MM.1S (cell line): Measurements from ENCODE around the gene FAM222B.

Experiments
- DNase-seq: peaks from one replicate; pipeline ENCODE4 v3.0.0-alpha.2; 2015
- H2AFZ ChIP-seq: fragments of 300-600 bp; sonication (generic); 2 replicates; pipeline ENCODE4 v1.6.0; 2016; ENCODE audit warnings: antibody characterized with exemption, low read length
- H3F3A ChIP-seq: fragments of 300-600 bp; sonication (generic); 2 replicates; pipeline ENCODE4 v1.6.1; 2016; ENCODE audit warnings: mild to moderate bottlenecking, antibody characterized with exemption, low read length, moderate library complexity, mixed read lengths; ENCODE audit not compliant: insufficient read depth
- H3K27ac ChIP-seq: fragments of 300-600 bp; sonication (generic); 2 replicates; pipeline ENCODE4 v1.5.1; 2016; ENCODE audit warnings: mild to moderate bottlenecking, low read length
- H3K27me3 ChIP-seq: fragments of 300-600 bp; sonication (generic); replicated peaks from 2 replicates; pipeline ENCODE4 v1.6.0; 2016; ENCODE audit warnings: low read length; ENCODE audit not compliant: insufficient read depth
- H3K36me3 ChIP-seq: fragments of 300-600 bp; sonication (generic); replicated peaks from 2 replicates; pipeline ENCODE4 v1.6.1; 2016; ENCODE audit warnings: mild to moderate bottlenecking, low read length, mixed read lengths; ENCODE audit not compliant: insufficient read depth
- H3K4me1 ChIP-seq: fragments of 300-600 bp; sonication (generic); 2 replicates; pipeline ENCODE4 v1.6.1; 2016; ENCODE audit warnings: low read length, mixed read lengths
- H3K4me2 ChIP-seq: fragments of 300-600 bp; sonication (generic); 2 replicates; pipeline ENCODE4 v1.6.0; 2016; ENCODE audit warnings: low read depth, low read length
- H3K4me3 ChIP-seq: fragments of 300-600 bp; sonication (generic); 2 replicates; pipeline ENCODE4 v1.5.1; 2016; ENCODE audit warnings: low read length, mixed read lengths
- H3K79me2 ChIP-seq: fragments of 300-600 bp; sonication (generic); 2 replicates; pipeline ENCODE4 v1.6.1; 2016; ENCODE audit warnings: mixed run types, low read length, mixed read lengths
- H3K9ac ChIP-seq: fragments of 300-600 bp; sonication (generic); 2 replicates; pipeline ENCODE4 v1.6.1; 2016; ENCODE audit warnings: low read length, mixed read lengths
- H3K9me2 ChIP-seq: fragments of 300-600 bp; sonication (generic); replicated peaks from 2 replicates; pipeline ENCODE4 v1.6.1; 2016; ENCODE audit warnings: mild to moderate bottlenecking, low read length, mixed read lengths; ENCODE audit not compliant: insufficient read depth
- H3K9me3 ChIP-seq: fragments of 300-600 bp; sonication (generic); replicated peaks from 2 replicates; pipeline ENCODE4 v1.6.1; 2016; ENCODE audit warnings: mild to moderate bottlenecking, low read length, mixed read lengths; ENCODE audit not compliant: insufficient read depth
- H4K20me1 ChIP-seq: fragments of 300-600 bp; sonication (generic); 2 replicates; pipeline ENCODE4 v1.6.1; 2016; ENCODE audit warnings: mild to moderate bottlenecking, low read length, moderate library complexity, mixed read lengths; ENCODE audit not compliant: insufficient read depth
- CTCF ChIP-seq: fragments of 300-600 bp; sonication (generic); IDR thresholded peaks from 2 replicates; pipeline ENCODE4 v1.5.1; 2016; ENCODE audit warnings: antibody characterized with exemption, low read length, mixed read lengths
- EZH2 ChIP-seq: fragments of 300-600 bp; sonication (generic); optimal IDR thresholded peaks from 2 replicates; pipeline ENCODE3; 2017; ENCODE audit warnings: low read depth, mild to moderate bottlenecking, antibody characterized with exemption, low read length, mixed read lengths
- EZH2phosphoT487 ChIP-seq: fragments of 300-600 bp; sonication (generic); IDR thresholded peaks from 2 replicates; pipeline ENCODE4 v1.6.1; 2018; ENCODE audit warnings: antibody characterized with exemption, low read length

Gene FAM222B

GRCh38 chr17:28759256-28759865 lies 83.2 kb downstream of the FAM222B start:
- TF ChIP-seq CTCF (no peak), EZH2phosphoT487 (no peak), EZH2 (no peak)
- no peak overlapping the region for H3K27ac ChIP-seq
- no peak overlapping the region for H3K9ac ChIP-seq

GRCh38 chr17:28758411-28759121 lies 84.0 kb downstream of the FAM222B start:
- H3K27ac ChIP-seq: no peak overlapping the region
- no peaks in the 10 kb centered on the region for H3K9me2 ChIP-seq
- no peak overlapping the region for H3K4me3 ChIP-seq
- peaks cover 9% of the 10 kb centered on the region for H3F3A ChIP-seq
- H3K79me2 ChIP-seq: peaks cover 7% of the 10 kb centered on the region; the same call in 1 of the 2 replicates
- H4K20me1 ChIP-seq: no peaks in the 10 kb centered on the region
- H3K9ac ChIP-seq: no peak overlapping the region
- TF ChIP-seq CTCF (no peak), EZH2phosphoT487 (no peak), EZH2 (no peak)
- peaks cover 9% of the 10 kb centered on the region for H3K4me1 ChIP-seq
- H3K27me3 ChIP-seq: no peaks in the 10 kb centered on the region
- no peak for DNase-seq
- H3K4me2 ChIP-seq: no peak overlapping the region
- H3K9me3 ChIP-seq: no peaks in the 10 kb centered on the region
- no peaks in the 10 kb centered on the region for H3K36me3 ChIP-seq
- H2AFZ ChIP-seq: no peak overlapping the region

More at GRCh38 chr17:28759256-28759865, 83.2 kb downstream of the FAM222B start:
- no peaks in the 10 kb centered on the region for H3K27me3 ChIP-seq
- no peaks in the 10 kb centered on the region for H3K9me2 ChIP-seq
- no peak overlapping the region for H3K4me2 ChIP-seq
- H4K20me1 ChIP-seq: no peaks in the 10 kb centered on the region
- H2AFZ ChIP-seq: no peak overlapping the region
- H3F3A ChIP-seq: peaks cover 9% of the 10 kb centered on the region
- DNase-seq: no peak
- H3K36me3 ChIP-seq: no peaks in the 10 kb centered on the region
- H3K4me1 ChIP-seq: peaks cover 12% of the 10 kb centered on the region
- H3K79me2 ChIP-seq: peaks cover 7% of the 10 kb centered on the region; the same call in 1 of the 2 replicates
- no peaks in the 10 kb centered on the region for H3K9me3 ChIP-seq
- no peak overlapping the region for H3K4me3 ChIP-seq

GRCh38 chr17:28756049-28756804 lies 86.4 kb downstream of the FAM222B start:
- H3K27me3 ChIP-seq: no peaks in the 10 kb centered on the region
- H4K20me1 ChIP-seq: no peaks in the 10 kb centered on the region
- no peak overlapping the region for H3K27ac ChIP-seq
- no peak overlapping the region for H3K4me3 ChIP-seq
- H3K4me1 ChIP-seq: no peaks in the 10 kb centered on the region
- no peak overlapping the region for H2AFZ ChIP-seq
- H3K9ac ChIP-seq: no peak overlapping the region
- H3K79me2 ChIP-seq: no peaks in the 10 kb centered on the region
- no peaks in the 10 kb centered on the region for H3K9me2 ChIP-seq
- no peaks in the 10 kb centered on the region for H3K36me3 ChIP-seq
- H3K4me2 ChIP-seq: no peak overlapping the region
- H3K9me3 ChIP-seq: no peaks in the 10 kb centered on the region
- no peak for DNase-seq
- H3F3A ChIP-seq: no peaks in the 10 kb centered on the region
- TF ChIP-seq CTCF: no peak
- TF ChIP-seq EZH2phosphoT487: no peak
- TF ChIP-seq EZH2: no peak
